OCI-M2 (cell line): ENCODE measurements around the gene ZNF384.

ENCODE experiments used
- DNase-seq: peaks from one replicate; lab custom pipeline; 2025; ENCODE audit not compliant: unreplicated experiment; lab: John Stamatoyannopoulos, UW

ZNF384 gene

GRCh38 chr12:6653987-6654386 lies 35.2 kb downstream of the ZNF384 start:
- DNase-seq: no peak

GRCh38 chr12:6653342-6653741 lies 35.8 kb downstream of the ZNF384 start:
- no peak for DNase-seq

DNA sequence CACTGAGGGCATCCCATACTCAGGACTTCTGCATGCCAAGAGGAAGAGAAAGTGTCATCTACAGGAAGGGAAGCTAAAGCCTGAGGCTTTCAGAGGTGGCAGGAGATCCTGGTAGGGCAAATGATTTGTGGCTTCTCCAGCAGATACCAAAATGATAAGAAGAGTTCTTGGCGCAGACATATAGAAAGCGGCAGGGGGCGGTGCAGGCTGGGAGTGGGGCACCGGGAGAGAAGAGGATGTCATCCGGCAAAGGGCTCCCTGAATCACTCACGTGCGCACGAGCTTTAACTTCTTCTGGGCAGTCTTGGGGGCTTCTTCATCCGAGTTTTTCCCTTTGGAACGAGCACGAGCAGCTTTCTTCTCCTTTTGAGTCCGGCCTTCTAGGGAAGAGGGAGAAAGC lies 36.8 kb downstream of the ZNF384 start:
- DNase-seq: no peak

DNA sequence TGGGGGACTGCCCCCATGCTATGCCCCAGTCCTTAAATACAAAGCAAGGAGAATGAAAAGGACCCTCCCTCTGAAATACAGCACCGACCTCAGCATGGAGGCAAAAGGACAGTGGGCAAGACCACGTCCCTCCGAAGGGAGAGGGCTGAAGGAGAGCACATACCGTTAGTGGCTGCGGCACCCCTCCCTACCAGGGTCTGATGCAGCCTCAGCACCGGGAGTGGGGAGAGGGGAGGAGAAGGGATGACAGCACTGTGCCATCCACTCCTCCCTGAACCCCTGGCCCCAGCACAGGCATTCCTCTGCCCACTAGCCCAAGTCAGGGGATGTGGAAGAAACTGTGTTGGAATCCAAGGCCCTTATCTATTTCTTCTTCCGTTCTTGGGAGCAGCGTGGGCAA lies 38.3 kb downstream of the ZNF384 start:
- DNase-seq: no peak

DNA sequence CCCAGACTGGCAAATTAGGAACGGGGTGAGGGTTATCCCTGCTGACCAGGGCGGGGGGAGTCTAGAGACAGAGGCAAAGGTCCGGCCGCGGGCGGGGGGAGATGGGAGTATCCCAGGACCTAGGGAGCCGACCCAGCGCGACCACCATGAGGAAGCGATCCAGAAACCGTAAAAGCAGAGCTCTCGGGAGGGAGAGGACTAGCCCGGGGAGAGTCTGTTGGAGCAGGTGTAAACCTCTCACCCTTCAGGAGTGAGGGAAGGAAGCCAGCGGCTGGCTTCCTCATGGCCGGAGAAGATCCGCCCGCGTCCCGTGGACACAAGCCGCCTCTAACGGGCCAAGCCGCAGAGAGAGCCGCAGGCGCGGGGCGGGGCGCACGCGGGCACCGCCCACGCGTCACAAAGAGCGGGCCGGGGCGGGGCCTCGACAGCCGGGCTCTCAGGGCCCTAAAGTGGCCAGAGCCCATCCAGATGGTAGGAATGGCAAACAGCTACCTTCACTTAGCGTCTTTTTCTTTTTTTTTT lies 42.0 kb downstream of the ZNF384 start, which contains the start of gene ACRBP:
Gene ACRBP, minus strand, starts transcription at position 350 of the 522 bp plus-strand sequence. Its CDS starts 66 bp downstream, at position 284.
- no peak for DNase-seq

DNA sequence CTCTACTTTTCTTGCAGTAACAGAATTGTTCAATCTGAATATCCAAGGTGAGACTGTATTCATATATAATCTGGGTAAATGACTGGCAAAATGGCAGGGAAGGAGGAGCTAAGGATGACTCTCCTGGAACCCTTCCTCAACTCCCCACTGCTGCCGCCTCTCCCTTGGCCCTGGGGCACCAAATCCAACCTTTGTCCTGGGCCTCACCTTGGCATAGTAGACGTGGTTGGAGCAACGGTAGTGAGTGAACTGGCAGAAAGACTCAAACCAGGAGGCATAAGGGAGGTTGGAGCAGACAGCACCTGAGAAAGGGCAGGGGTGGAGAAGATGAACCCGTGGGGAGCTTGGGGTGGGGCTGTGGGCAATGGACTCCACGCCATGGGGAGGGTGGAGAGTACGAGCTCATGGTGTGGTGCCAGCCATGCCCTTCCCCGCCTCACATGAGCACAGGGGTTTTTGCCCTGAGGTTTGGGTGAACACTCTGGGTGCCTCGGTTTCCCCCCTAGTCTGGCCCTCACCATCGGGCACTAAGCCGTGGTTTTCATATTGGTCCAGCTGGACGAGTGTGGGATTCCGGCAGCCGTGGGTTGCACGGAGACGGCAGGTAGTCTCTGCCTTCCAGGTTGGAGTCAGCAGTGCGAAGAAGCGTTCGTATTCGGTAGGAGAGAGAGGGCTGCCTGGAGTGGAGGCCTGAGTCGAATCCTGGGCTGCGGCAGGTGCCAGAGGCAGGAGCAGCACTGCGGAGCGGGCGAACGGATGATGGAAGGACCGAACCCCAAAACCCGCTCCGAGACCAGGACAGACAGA lies 42.7 kb downstream of the ZNF384 start:
- no peak for DNase-seq

- no peak for DNase-seq
Observed at GRCh38 chr12:6644903-6645302, 44.3 kb downstream of the ZNF384 start.

DNA sequence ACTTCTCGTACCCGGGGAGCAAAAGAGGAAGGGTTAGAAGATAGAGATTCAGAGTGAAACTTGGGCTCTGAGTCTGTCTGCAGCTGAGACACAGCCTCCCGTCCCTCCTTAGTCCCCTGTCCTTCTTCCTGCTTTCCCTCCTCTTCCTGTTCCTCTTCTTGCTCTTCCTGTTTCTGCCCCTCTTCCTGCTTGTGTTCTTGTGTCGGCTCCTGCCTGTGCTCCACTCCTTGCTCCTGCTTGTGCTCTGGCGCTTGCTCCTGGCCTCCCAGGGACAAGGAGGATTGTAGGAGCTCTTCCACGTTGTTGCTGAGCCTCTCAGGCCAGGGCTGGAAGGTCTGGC lies 44.9 kb downstream of the ZNF384 start:
- DNase-seq: no peak

GRCh38 chr12:6643569-6644256 lies 45.5 kb downstream of the ZNF384 start:
- DNase-seq: no peak

- DNase-seq: no peak
Observed at GRCh38 chr12:6641131-6641530, 48.0 kb downstream of the ZNF384 start.

GRCh38 chr12:6640497-6640896 lies 48.7 kb downstream of the ZNF384 start:
- DNase-seq: no peak

GRCh38 chr12:6639151-6639801 lies 49.9 kb downstream of the ZNF384 start:
- DNase-seq: no peak

DNA sequence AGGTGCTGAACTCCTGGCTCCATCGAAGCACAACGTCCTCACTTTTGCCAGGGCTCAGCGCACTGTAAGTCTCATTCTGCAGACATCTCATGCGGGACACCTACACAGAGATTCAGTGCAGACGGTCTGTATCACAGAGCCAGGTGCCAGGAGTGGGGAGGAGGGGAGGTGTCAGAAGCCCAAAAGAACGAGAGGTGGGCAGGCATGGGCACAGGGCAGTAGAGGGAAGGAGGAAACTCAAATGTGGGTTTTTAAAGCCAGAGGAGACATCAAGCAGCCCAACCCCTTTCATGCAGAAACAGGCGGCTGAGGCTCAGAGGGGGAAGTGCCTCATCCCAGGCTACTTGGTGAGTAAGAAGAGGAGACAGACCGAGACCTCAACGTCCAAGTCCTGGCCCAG lies 50.9 kb downstream of the ZNF384 start:
- no peak for DNase-seq

GRCh38 chr12:6635856-6636531 lies 53.2 kb downstream of the ZNF384 start, which contains the start of gene LPAR5:
TSS of gene LPAR5 (minus strand) at chr12:6635959. CDS start at chr12:6621248, 14,711 bp downstream.
- DNase-seq: no peak

DNA sequence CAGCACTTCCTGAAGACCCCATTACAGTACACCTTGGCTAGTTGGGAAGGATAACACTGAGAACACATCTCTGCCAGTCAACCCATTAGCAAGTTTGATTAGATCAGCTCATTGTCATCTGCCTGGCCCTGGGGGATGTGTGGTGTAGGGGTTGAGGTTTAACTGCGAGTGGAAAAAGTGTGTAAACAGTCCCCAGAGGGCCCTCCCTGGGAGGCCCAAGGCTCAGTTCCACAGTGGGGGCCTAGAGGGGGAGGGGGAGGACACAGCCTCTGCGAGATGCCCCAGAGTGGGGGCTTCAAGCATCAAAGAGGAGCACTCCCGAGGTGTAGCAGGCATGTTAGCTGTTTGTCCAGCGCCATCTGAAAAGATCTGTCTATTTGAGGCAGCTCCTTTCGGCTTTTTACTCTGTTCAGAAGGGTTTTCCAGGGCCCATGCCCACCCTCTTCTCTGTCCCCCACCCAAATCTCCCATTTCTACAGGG lies 53.8 kb downstream of the ZNF384 start:
- no peak for DNase-seq

- DNase-seq: no peak
Observed at GRCh38 chr12:6632026-6632983, 56.9 kb downstream of the ZNF384 start.

DNA sequence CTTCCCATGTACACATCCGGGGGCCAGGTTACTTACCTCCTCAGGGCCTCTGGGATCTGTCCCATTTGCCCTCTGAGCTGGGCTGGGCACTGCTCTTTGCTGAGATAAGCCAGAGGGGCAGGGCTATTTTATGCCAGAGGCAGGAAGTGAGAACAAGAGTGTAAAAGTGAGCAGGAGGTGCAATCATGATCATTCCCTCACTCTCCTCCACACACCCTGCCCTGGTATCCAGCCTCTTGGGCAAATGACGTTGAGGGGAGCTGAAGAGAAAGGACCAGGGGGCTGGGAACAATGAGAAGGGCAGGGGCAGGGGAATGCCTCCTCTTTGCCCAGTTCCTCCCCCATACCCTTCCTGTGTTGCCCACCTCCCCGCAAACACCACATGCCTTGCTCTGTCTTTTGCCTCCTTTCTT lies 57.6 kb downstream of the ZNF384 start:
- DNase-seq: no peak

- no peak for DNase-seq
Observed at GRCh38 chr12:6630736-6631135, 58.4 kb downstream of the ZNF384 start.

DNA sequence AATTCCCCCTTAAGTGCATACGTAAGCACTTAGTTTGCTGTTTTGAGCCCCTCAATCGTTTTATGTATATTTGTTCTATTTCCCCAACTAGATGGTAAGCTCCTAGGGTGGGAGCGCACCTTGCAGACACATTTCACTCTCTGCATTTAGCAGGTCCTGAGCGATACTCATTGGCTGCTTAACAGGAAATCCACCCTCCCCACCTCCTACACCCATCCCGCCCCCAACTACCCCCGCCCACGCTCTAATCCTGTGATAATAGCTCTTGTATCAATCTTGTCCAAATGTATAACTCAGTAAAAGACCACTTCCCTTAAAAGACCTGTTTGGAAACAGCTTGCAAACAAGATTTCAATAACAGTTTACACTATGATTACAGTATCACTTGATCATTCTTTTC lies 61.6 kb downstream of the ZNF384 start:
- DNase-seq: no peak
